HEK293 (cell line): Measurements from ENCODE around the gene SNTG2.

ENCODE experiments used
- ATF2 ChIP-seq: fragments of 450-650 bp; formaldehyde crosslinking; IDR thresholded peaks from 2 replicates; pipeline ENCODE4 v1.5.1; 2016; ENCODE audit warnings: missing biosample characterization, missing genetic modification characterization, low read depth
- KLF9 ChIP-seq: fragments of 450-650 bp; formaldehyde crosslinking; IDR thresholded peaks from 2 replicates; pipeline ENCODE4 v1.5.1; 2016; ENCODE audit warnings: missing biosample characterization, missing genetic modification characterization, low read depth
- SP2 ChIP-seq: fragments of 450-650 bp; formaldehyde crosslinking; IDR thresholded peaks from 2 replicates; pipeline ENCODE4 v1.5.1; 2016; ENCODE audit warnings: missing biosample characterization, missing genetic modification characterization
- ZBTB6 ChIP-seq: fragments of 450-650 bp; formaldehyde crosslinking; IDR thresholded peaks from 2 replicates; pipeline ENCODE4 v1.5.1; 2017; ENCODE audit warnings: missing biosample characterization, missing genetic modification characterization
- ZBTB7A ChIP-seq: fragments of 450-650 bp; formaldehyde crosslinking; IDR thresholded peaks from 2 replicates; pipeline ENCODE4 v1.5.1; 2016; ENCODE audit warnings: low read depth, missing biosample characterization, missing genetic modification characterization
- ZBTB8A ChIP-seq: fragments of 450-650 bp; formaldehyde crosslinking; IDR thresholded peaks from 2 replicates; pipeline ENCODE4 v1.5.1; 2016; ENCODE audit warnings: missing biosample characterization, missing genetic modification characterization
- ZFP3 ChIP-seq: fragments of 450-650 bp; formaldehyde crosslinking; IDR thresholded peaks from 2 replicates; pipeline ENCODE4 v1.5.1; 2016; ENCODE audit warnings: low read depth, missing biosample characterization, missing genetic modification characterization
- ZNF121 ChIP-seq: fragments of 450-650 bp; formaldehyde crosslinking; IDR thresholded peaks from 2 replicates; pipeline ENCODE4 v1.5.1; 2016; ENCODE audit warnings: missing biosample characterization, missing genetic modification characterization
- ZNF138 ChIP-seq: fragments of 450-650 bp; formaldehyde crosslinking; IDR thresholded peaks from 2 replicates; pipeline ENCODE4 v1.5.1; 2016; ENCODE audit warnings: missing biosample characterization, missing genetic modification characterization, borderline replicate concordance
- ZNF239 ChIP-seq: fragments of 450-650 bp; formaldehyde crosslinking; IDR thresholded peaks from 2 replicates; pipeline ENCODE4 v1.5.1; 2016; ENCODE audit warnings: missing biosample characterization, missing genetic modification characterization
- ZNF558 ChIP-seq: fragments of 450-650 bp; formaldehyde crosslinking; IDR thresholded peaks from 2 replicates; pipeline ENCODE4 v1.5.1; 2016; ENCODE audit warnings: missing biosample characterization, missing genetic modification characterization
- ZNF626 ChIP-seq: fragments of 450-650 bp; sonication (Bioruptor Pico); formaldehyde crosslinking; IDR thresholded peaks from 2 replicates; pipeline ENCODE4 v1.5.1; 2018; ENCODE audit warnings: missing biosample characterization, missing genetic modification characterization, inconsistent platforms
- TF ChIP-seq, protein P1 (sequence below): fragments of 450-650 bp; formaldehyde crosslinking; IDR thresholded peaks from 2 replicates; pipeline ENCODE4 v1.5.1; 2016; ENCODE audit warnings: missing biosample characterization, missing genetic modification characterization
- TF ChIP-seq, protein P2 (sequence below): fragments of 450-650 bp; formaldehyde crosslinking; IDR thresholded peaks from 2 replicates; pipeline ENCODE4 v1.5.1; 2016; ENCODE audit warnings: missing biosample characterization, missing genetic modification characterization

DNA sequence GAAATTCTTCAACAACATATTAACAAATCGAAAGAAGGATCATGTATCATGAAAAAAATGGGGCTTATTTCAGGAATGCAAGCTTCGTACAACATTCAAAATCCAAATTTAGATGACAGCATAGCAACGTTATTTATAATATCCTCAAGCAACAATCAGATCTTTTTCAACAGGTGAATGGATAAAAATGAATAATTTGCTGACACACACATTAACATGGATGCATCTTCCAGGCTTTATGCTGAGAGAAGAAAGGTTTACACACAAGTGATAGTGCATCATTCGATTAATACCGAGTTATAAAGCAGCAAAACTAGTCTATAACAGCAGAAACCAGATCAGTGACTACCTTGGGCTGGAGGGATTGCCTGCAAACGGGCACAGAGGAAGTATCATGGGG lies 253.1 kb downstream of the SNTG2 start:
- TF ChIP-seq, protein P1, sequence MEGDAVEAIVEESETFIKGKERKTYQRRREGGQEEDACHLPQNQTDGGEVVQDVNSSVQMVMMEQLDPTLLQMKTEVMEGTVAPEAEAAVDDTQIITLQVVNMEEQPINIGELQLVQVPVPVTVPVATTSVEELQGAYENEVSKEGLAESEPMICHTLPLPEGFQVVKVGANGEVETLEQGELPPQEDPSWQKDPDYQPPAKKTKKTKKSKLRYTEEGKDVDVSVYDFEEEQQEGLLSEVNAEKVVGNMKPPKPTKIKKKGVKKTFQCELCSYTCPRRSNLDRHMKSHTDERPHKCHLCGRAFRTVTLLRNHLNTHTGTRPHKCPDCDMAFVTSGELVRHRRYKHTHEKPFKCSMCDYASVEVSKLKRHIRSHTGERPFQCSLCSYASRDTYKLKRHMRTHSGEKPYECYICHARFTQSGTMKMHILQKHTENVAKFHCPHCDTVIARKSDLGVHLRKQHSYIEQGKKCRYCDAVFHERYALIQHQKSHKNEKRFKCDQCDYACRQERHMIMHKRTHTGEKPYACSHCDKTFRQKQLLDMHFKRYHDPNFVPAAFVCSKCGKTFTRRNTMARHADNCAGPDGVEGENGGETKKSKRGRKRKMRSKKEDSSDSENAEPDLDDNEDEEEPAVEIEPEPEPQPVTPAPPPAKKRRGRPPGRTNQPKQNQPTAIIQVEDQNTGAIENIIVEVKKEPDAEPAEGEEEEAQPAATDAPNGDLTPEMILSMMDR (tag by site-specific recombination), result no peak
- TF ChIP-seq ZFP3 (tag by site-specific recombination) (no peak), ZNF121 (no peak), ZNF239 (no peak), ZBTB7A (no peak), SP2 (tag by site-specific recombination) (no peak), ZNF138 (no peak), KLF9 (tag by site-specific recombination) (no peak), ZNF626 (tag by site-specific recombination) (no peak), ZBTB8A (tag by site-specific recombination) (no peak), ATF2 (tag by site-specific recombination) (no peak), ZNF558 (tag by site-specific recombination) (no peak), ZBTB6 (tag by site-specific recombination) (no peak)
- TF ChIP-seq, protein P2, sequence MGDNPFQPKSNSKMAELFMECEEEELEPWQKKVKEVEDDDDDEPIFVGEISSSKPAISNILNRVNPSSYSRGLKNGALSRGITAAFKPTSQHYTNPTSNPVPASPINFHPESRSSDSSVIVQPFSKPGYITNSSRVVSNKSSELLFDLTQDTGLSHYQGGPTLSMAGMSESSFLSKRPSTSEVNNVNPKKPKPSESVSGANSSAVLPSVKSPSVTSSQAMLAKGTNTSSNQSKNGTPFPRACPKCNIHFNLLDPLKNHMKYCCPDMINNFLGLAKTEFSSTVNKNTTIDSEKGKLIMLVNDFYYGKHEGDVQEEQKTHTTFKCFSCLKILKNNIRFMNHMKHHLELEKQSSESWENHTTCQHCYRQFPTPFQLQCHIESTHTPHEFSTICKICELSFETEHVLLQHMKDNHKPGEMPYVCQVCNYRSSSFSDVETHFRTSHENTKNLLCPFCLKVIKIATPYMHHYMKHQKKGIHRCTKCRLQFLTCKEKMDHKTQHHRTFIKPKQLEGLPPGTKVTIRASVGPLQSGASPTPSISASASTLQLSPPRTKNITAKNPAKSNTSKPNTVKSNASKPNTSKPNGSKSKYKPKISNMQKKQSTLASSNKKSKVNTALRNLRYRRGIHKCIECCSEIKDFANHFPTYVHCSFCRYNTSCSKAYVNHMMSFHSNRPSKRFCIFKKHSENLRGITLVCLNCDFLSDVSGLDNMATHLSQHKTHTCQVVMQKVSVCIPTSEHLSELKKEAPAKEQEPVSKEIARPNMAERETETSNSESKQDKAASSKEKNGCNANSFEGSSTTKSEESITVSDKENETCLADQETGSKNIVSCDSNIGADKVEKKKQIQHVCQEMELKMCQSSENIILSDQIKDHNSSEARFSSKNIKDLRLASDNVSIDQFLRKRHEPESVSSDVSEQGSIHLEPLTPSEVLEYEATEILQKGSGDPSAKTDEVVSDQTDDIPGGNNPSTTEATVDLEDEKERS (tag by site-specific recombination), result no peak
